Transverse colon (tissue), 4 donors: ENCODE results near the gene CFAP46.

Experiments used
- EP300 ChIP-seq: sonication (generic); formaldehyde crosslinking; IDR thresholded peaks from one replicate; pipeline ENCODE4 v1.6.1; 2017; ENCODE audit warnings: antibody characterized with exemption, low read depth
- POLR2A ChIP-seq: fragments of 450-650 bp; IDR thresholded peaks from one replicate; pipeline ENCODE4 v1.6.1; 2016; ENCODE audit warnings: antibody characterized with exemption, mild to moderate bottlenecking, moderate library complexity
- POLR2AphosphoS5 ChIP-seq, 3 donors: sonication (generic); formaldehyde crosslinking; IDR thresholded peaks; one replicate each; pipeline ENCODE4 v1.6.1; 2016; ENCODE audit warnings: antibody characterized with exemption in 3 of 3
- TF ChIP-seq, protein P1 (sequence below), 5 experiments: fragments of 200-600 bp in 3 of 5; fragments of 450-650 bp in 2 of 5; sonication (generic) in 3 of 5; IDR thresholded peaks; 1 replicate in 2 of 5; 2 replicates in 3 of 5; pipeline ENCODE4 v1.5.1; 2016 to 2017; ENCODE audit warnings: antibody characterized with exemption in 5 of 5, inconsistent platforms in 3 of 5, mild to moderate bottlenecking in 2 of 5, moderate library complexity in 1 of 5

GRCh38 chr10:132841615-132841975, 100.8 kb downstream of the CFAP46 start:
- TF ChIP-seq, protein P1, sequence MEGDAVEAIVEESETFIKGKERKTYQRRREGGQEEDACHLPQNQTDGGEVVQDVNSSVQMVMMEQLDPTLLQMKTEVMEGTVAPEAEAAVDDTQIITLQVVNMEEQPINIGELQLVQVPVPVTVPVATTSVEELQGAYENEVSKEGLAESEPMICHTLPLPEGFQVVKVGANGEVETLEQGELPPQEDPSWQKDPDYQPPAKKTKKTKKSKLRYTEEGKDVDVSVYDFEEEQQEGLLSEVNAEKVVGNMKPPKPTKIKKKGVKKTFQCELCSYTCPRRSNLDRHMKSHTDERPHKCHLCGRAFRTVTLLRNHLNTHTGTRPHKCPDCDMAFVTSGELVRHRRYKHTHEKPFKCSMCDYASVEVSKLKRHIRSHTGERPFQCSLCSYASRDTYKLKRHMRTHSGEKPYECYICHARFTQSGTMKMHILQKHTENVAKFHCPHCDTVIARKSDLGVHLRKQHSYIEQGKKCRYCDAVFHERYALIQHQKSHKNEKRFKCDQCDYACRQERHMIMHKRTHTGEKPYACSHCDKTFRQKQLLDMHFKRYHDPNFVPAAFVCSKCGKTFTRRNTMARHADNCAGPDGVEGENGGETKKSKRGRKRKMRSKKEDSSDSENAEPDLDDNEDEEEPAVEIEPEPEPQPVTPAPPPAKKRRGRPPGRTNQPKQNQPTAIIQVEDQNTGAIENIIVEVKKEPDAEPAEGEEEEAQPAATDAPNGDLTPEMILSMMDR (IDR thresholded peaks at IDR 0.05), result no peak
- TF ChIP-seq EP300 (no peak), POLR2A (no peak), POLR2AphosphoS5 (IDR thresholded peaks at IDR 0.05) (no peak)
